NCI-H524 treated with DMSO at 0.1 percent for 48 hours (cell line): Measurements from ENCODE around the gene SHISA8.
"Not testable (repeated sequence)": the region's sequence is repeated elsewhere in the genome, so short reads cannot be mapped to it uniquely, and the experiment has no call there.

Experiments used
- DNase-seq: peaks from one replicate; lab custom pipeline; 2025; lab: John Stamatoyannopoulos, UW

SHISA8 gene

GRCh38 chr22:41915035-41915785 lies at the start of gene SHISA8:
TSS of gene SHISA8 (minus strand) at chr22:41915074. CDS start at chr22:41914667, 407 bp downstream.
- DNase-seq: no peak

GRCh38 chr22:41964112-41964491 lies 49.2 kb upstream of the SHISA8 start:
- DNase-seq: no peak

- no peak for DNase-seq
Observed at GRCh38 chr22:41963453-41964111, 48.7 kb upstream of the SHISA8 start.

GRCh38 chr22:41957941-41958556 lies 43.2 kb upstream of the SHISA8 start:
- DNase-seq: no peak

- no peak for DNase-seq
Observed at GRCh38 chr22:41952713-41953112, 37.8 kb upstream of the SHISA8 start.

GRCh38 chr22:41951898-41952474 lies 37.1 kb upstream of the SHISA8 start, which contains the start of gene SMIM45:
TSS of gene SMIM45 (plus strand) at chr22:41952150.
- peak; percentile 72 for DNase-seq

GRCh38 chr22:41949297-41949965 lies 34.6 kb upstream of the SHISA8 start:
- peak; percentile 75 for DNase-seq

GRCh38 chr22:41948928-41949296 lies 34.0 kb upstream of the SHISA8 start:
- not testable (repeated sequence) for DNase-seq

- no peak for DNase-seq
Observed at GRCh38 chr22:41948142-41948541, 33.3 kb upstream of the SHISA8 start.

- no peak for DNase-seq
Observed at GRCh38 chr22:41947424-41948080, 32.7 kb upstream of the SHISA8 start.

GRCh38 chr22:41946629-41947423 lies 32.0 kb upstream of the SHISA8 start, which contains the start of gene CENPM:
TSS of gene CENPM (minus strand) at chr22:41947152. CDS start at chr22:41947076, 76 bp downstream.
- DNase-seq: peak; percentile 86

GRCh38 chr22:41943661-41944209 lies 28.9 kb upstream of the SHISA8 start:
- no peak for DNase-seq

- no peak for DNase-seq
Observed at GRCh38 chr22:41940832-41941765, 26.2 kb upstream of the SHISA8 start.

GRCh38 chr22:41939981-41940831 lies 25.3 kb upstream of the SHISA8 start:
- no peak for DNase-seq

GRCh38 chr22:41936894-41937169 lies 22.0 kb upstream of the SHISA8 start:
- DNase-seq: no peak

GRCh38 chr22:41935509-41935908 lies 20.6 kb upstream of the SHISA8 start:
- no peak for DNase-seq

GRCh38 chr22:41935015-41935351 lies 20.1 kb upstream of the SHISA8 start:
- no peak for DNase-seq

GRCh38 chr22:41934284-41935014 lies 19.6 kb upstream of the SHISA8 start:
- DNase-seq: no peak
